Left colon (tissue), 2 donors: Measurements from ENCODE around the gene FUT7. TPM values are rescaled to one million over a fixed set of nuclear protein-coding genes. Genes with fewer than 3 reads are reported as not detected.
"Not testable (repeated sequence)": the region's sequence is repeated elsewhere in the genome, so short reads cannot be mapped to it uniquely, and the experiment has no call there.

Source experiments
- ATAC-seq: fragments of 200-7000 bp; cut with Tn5 transposase; one replicate; pipeline ENCODE4 v1.9.1; 2020; ENCODE audit warnings: mild to moderate bottlenecking, moderate library complexity
- DNase-seq, 2 donors: peaks; one replicate each; pipeline ENCODE4 v3.0.0-alpha.2; 2020
- intact Hi-C, 2 donors: fragments of 100-400 bp; cut with DNase I in 1 of 2; cut with micrococcal nuclease in 1 of 2; formaldehyde crosslinking; loops; one replicate each; pipeline versions ENCODE4 v1.11.2 to v1.14.0; 2022; cut with DNase I, micrococcal nuclease
- total RNA-seq, 2 donors: library from RNA; stranded (reverse); fragmentation: NEBNext Ultra II Directional; extraction: Animal tissue kit (Norgen Biotek cat#: 25700); gene quantifications; one replicate each; pipeline ENCODE4 v1.2.1, GENCODE V29; 2021
- donor health status: DM: no; HTN: no; CAD: no.
- donor health status: DM: yes; HTN: yes; CAD: no.

The FUT7 gene
- total RNA-seq, 2 donors from 2014 or later: not detected

DNA sequence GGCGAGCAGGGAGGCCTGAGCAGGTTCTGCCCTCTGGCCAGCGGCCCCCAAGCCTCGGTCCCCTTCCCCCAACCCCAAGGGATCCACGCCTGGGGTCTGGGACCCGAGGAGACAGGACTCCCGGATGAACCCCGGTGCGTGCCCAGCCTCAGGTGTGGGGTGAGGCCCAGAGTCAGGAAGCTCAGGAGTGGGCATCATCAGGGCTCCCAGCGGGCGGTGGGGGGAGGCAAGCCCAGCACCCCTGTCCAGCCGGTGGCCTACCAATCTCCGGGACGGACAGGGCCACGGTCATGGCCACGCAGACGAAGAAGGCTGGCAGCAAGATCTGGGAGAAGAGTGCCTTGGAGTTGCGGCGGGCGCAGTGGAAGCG is 18.3 kb downstream of the FUT7 start:
- no peak for DNase-seq
- intact Hi-C loops: no loop called here
- ATAC-seq: no peak

DNA sequence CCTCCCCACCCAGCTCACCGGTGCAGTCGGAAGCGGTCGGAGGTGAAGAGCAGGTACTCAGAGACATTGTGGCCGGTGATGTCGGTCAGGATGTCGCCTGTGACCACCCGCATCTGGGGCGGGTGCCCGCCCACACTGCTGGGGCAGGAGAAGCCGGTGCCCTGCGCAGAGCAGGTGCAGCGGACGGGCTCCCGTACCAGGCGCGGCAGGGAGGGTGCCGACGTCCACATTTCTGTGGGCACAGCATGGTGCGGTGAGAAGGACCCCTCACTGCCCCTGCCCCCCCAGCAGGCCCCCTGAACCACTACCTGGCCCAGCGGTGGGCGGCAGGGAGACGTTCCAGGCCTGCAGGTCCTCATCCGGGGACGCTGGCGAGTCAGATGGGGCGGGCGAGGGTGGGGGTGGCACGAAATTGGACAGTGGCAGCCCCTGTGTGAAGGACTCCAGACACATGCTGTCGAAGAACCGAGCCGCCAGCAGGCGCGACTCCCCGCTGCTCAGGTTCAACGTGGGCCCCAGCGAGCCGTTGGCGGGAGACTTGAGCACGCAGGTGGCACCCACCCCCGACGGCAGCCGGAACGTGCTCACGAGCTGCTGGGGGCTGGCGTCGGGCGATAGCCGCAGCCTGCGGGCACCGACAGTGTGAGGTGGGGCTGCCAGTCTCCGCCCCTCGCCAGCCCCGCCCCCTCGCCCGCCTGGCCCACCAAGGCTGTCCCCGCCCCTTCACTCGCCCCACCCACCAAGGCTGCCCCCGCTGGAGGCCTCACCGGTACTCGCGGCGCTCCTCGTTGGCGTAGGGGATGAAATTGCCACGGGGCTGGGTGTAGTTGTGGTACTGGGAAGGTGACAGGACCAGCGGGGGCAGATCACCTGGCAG is 19.0 kb downstream of the FUT7 start:
- no peak for DNase-seq
- intact Hi-C loops: no loop called here
- ATAC-seq: no peak

DNA sequence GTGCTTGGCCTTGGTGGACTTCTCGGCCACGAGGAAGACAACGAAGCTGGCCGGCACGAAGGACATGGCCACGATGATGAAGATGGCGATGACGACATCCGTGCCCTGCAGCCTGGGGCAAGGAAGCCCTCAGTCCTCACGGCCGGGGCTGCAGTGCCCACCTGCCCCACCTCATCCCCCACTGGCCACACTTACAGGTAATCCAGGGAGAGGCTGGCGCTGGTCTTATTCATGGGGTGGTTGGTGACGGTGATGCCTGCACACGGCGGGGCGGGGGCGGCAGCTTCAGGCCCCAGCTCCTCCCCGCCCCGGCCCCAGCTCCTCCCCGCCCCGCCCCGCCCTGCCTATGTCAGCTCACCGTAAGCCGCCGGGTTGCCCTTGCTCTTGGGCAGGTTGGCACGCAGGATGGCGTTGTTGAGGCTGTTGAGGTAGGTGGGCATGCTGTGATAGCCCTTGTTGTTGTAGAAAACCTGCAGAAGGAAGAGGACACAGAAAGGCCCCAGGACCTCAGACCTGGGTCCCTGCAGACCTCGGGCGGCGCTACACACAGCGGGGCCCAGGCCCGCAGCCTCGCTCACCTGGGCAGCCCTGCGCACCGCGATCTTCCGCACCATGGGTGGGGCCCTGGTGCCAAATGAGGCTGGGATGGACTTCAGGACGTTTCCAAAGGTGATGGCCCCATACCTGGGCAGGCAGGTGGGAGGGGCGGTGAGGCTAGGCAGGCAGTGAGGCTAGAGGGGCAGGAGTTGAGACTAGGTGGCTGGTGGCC is 19.8 kb downstream of the FUT7 start:
- intact Hi-C loops: no loop called here
- ATAC-seq (no peak), DNase-seq (no peak)

DNA sequence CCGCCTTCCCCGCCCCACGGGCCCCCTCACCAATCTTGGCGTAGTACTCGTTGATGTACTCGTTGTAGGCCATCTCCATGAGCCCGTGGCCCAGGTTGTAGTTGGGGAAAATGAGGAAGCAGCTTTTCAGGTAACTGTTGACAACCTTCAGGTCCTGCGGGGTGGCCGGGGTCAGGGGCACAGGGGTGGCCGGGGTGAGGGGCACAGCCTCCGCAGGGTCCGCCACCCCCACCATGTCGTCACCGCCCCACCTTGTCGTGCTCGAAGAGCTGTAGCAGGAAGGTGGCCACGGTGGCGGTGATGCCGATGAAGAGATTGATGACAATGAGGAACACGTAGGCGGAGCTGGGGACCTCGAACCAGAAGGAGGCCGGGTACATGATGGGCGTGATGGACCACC is 20.7 kb downstream of the FUT7 start:
- intact Hi-C loops: no loop called here
- no peak for DNase-seq
- no peak for ATAC-seq

DNA sequence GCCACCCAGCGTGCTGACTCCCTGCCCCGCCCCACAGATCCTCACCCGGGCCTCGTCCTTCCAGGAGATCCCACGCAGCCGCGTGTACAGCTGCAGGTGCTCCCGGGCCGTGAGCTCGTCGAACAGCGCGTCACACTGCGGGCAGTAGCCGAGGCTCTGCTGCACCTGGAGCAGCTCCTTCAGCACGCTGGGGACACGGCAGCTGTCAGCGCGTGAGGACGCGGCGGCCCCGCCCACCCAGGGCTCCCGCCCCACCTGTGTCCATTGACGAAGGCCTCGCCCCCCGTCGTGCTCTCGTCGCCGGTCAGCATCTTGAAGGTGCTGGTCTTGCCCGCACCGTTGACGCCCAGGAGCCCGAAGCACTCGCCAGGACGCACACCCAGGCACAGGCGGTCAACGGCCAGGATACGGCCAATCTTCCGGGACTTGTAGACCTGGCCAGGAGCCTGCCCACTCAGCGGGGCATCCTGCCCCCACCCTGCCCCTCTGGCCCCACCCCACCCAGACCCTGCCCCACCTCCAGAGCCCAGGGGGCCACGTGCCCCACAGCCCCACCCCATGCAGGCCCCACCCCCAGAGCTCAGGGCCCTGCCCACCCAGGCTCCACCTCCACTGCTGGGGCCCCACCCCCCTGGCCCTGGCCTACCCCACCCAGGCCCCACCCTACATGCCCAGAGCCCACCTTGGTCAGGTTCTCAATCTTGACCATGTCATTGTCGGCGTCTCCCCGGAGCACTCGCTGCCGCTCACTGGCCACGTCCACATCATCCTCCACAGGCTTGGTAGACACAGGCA is 21.8 kb downstream of the FUT7 start:
- intact Hi-C loops: no loop called here
- no peak for ATAC-seq
- DNase-seq: no peak

DNA sequence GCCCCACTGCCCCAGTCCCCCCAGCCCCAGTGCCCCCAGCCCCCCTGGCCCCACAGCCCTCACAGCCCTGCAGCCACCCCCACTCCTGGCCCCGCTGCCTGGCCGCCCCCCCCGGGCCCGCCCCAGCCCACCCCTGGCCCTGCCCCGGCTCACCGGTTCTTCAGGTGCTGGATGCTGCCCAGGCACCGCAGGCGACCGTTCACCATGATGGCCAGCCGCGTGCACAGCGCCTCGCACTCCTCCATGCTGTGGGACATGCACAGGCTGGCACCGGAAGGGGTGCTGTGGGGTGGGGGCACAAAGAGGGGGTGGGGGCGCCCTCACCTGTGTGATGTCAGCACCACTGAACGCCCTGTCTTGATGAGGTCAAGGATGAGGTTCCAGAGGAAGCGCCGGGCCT is 22.7 kb downstream of the FUT7 start:
- no peak for ATAC-seq
- intact Hi-C loops: no loop called here
- no peak for DNase-seq

DNA sequence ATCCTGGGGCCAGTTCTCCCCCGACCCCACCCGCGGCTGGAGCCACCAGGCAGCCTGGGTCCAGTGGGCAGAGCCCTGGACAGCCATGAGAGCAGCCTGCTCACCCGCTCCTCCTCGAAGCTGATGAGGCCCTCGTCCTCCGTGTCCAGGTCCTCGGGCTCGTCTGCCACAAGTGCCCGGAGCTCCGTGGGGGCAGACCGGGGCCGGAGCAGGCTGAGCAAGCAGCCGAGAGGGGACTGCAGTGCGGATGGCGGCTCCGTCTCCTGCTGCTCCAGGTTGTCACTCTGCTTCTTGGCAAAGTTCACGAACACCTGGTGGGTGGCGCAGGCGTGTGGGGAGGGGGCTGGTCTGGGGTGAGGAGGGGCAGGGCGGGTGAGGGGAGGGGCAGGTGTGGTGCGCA is 23.6 kb downstream of the FUT7 start:
- no peak for DNase-seq
- intact Hi-C loops: no loop called here
- ATAC-seq: no peak

DNA sequence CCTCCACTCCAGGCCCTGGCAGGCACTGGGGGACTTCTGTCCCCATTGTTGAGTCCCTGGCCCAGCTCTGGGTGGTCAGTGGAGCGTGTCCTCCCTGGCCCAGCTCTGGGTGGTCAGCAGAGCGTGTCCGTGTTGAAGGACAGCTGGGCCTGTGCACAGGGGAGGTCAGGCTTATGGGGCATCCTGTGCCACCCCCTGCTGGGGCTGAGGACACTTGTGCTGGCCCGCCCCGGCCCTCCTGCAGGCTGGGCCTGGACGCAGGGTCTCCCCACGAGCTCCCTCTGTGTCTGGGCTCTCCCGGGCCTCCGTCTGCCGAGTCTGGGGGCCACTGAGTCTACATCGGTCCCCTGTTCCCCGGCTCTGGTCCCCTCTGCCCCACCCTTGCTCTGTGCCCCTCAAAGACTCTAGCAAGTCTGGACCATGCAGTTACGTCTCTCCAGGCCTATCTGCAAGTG is 24.0 kb downstream of the FUT7 start:
- ATAC-seq (no peak), DNase-seq (no peak)
- intact Hi-C loops: no loop called here

DNA sequence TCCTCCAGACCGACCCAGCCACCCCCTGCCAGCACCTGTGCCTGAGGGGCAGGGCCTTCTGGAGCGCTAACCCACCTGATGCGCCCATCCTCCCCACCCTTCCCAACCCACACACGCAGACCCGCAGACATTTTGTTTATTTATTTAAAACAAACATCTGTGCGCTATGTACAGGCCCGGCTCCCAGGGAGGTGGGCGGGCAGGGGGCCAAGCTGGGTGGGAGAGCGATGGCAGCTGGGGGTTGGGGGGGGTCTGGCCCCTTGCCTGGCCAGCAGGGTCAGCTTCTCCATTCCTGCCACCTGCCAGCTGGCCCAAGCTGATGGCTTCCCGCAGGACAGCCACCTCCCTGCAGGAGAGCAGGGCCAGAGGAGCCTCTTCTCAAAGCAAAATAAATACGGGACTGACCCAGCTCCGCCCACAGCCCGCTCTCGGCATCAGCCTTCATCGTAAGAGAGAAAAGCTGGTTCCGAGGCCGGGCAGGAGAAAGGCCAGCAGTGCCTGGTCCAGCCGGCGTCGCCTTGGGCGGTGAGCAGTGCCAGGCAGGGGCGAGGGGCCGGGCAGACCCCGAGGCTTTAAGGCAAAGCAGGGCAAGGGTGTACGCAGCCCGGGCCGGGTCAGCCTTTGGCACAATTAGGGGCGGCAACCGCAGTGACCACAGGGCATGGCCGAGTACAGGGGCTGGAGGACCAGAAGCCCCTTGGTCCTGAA is 24.6 kb downstream of the FUT7 start:
- DNase-seq: no peak
- ATAC-seq: no peak
- intact Hi-C loops: no loop called here

DNA sequence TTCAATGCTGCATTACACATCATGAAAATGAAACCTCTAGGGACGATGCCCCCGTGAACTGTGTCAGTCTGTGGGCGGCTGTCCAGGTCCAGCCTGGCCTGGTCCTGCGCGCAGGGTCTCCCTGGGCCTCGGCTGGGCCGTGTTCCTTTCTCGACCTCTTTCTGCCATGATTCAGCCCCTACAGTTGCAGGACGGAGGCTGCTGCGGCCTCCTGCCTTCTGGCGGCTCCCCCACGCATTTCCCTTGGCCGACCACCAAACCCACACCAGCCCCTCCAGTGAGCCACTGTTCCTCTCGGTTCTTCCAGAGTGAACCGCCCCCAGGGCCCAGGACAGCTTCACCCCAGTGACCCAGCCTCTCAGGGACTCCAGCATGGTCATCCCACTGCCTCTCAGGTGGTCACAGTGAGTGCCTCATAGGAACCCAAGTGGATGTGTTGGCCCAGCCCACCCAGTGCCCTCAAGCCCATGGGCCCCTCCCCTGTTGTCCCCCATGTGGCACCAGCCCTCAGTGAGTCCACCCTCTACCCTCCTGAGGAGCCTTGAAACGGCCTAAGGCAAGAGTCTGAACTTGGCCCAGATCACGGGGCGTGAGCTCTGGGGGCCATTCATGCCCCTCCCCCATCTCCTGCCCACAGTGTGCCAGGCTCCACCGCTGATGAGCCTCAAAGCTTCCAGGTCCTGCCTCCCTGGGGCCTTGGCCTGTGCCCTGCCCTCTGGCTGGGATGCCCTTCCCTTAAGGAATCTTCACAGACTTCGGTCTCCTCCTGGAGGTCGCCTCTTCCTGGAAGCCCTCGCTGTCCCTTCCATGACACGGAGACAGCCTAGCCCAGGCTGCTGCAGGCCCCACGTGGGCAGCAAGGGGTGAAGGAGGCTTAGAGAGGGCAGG is 25.5 kb downstream of the FUT7 start:
- ATAC-seq (peak; percentile 14), DNase-seq (no peak)
- intact Hi-C loops: no loop called here

DNA sequence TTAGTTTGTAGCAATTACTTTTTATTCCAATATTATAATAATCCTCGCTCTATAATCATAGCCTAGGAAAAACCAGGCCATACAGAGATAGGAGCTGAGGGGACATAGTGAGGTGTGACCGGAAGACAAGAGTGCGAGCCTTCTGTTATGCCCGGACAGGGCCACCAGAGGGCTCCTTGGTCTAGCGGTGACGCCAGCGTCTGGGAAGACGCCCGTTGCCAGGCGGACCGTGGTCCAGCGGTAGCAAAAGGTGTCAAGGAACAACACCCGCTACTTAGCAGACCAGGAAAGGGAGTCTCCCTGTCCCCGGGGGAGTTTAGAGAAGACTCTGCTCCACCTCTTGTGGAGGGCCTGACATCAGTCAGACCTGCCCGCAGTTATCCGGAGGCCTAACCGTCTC is 27.6 kb downstream of the FUT7 start:
- intact Hi-C loops, ATAC-seq: not testable (repeated sequence)
- DNase-seq: peak in 1 of 2 donors; percentile 47

DNA sequence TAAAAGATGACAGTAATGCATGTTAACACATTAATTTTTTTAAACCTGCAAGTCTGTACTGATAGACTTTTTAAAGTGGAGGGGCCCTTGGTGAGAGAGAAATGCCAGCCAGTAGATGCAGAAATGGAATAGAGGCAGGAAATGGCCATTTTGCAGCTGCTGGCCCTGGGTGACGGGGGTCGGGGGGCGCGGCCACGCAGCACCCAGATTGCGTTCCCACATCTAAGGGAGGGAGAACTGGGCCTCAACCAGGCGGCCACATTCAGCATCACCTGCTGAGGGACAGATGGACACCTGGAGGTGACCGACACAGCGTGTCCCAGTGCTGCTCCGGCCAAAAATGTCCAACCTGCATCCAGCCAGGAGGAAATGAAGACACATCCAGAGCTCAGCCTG is 29.2 kb downstream of the FUT7 start:
- no peak for DNase-seq
- intact Hi-C loops: no loop called here
- ATAC-seq: no peak

DNA sequence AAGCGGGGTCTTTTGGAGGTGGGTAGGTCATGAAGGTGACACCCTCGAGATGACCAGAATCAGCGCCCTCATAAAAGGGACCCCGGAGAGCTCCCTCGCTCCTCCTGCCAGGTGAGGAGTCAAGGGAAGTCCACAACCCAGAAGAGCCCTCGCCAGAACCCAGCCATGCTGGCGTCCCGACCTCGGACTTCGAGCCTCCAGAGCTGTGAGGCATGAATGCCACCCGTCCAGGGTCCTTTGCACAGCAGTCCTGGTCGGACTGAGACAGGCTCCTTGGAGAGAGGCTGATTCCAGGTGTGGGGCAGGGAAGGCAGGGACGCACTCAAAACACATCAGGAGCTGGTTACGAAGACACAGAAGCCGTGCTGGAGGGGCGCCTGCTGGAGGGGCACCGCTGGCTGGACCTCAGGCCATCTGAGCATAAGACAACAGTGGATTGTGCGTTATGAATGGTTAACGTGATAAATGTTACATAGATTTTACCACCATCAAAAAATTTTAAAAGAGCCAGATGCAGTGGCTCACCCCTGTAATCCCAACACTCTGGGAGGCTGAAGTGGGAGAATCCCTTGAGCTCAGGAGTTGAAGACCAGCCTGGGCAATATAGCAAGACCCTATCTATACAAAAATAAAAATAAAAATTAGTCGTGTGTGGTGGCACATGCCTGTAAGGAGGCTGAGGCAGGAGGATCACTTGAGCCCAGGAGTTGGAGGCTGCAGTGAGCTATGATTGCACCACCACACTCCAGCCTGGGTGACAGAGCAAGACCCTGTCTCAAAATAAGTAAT is 29.8 kb downstream of the FUT7 start:
- ATAC-seq (no peak), DNase-seq (no peak)
- intact Hi-C loops: no loop called here

DNA sequence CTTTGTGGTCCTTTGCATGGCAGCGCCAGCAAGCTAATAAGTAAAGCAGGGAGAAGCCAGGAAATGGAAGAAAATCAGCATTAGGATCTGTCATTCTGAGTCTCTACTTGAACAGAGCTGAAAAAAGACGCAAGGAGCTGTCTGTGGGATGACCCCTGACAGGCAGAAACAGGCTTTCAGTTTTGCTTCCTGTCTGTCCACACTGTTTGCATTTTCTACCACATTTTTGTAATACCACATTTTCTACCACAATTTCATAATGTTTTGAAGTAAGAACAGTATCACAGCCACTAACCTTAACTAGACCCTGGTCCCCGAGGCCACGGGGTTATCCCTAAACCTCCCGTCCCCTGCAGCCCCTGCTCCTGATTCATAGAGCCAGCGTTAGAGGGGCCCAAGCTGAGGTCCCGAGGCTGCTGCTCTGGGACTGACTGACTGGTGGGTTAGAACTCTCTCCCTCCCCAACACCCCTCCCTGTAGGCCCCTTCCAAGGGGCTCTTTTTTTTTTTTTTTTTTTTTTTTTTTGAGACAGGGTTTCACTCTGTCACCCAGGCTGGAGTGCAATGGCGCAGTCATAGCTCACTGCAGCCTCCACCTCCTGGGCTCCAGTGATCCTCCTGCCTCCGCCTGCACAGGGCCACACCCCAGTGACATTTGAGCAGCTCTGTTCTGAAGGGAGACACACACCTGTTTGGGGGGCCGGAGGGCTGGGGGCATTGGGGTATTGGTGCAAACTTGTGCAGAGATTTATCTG is 31.5 kb downstream of the FUT7 start:
- DNase-seq: no peak
- ATAC-seq: no peak

DNA sequence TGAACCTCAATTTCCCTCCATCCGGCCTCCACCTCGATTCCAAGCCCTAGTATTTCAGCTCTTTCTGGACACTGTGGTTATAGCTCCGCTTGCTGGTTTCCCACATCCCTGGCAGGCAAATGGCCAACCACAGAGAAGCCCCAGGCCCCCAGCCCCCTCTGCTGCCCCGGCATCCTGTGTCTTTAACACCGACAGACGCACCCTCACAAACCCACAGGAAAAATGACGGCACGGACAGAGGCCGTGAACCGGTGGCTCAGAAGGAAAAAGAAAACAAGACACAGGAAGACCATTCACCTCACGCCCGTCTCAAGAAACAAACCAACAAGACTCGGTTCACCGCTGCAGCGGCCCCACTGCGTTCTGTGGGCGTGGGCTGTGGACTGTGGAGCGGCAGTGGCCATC is 34.1 kb downstream of the FUT7 start:
- intact Hi-C loops: no loop called here
- DNase-seq: peak in 1 of 2 donors; percentile 40
- no peak for ATAC-seq

More for the DNA sequence above, 31.5 kb downstream of the FUT7 start:
- intact Hi-C loops: no loop called here

DNA sequence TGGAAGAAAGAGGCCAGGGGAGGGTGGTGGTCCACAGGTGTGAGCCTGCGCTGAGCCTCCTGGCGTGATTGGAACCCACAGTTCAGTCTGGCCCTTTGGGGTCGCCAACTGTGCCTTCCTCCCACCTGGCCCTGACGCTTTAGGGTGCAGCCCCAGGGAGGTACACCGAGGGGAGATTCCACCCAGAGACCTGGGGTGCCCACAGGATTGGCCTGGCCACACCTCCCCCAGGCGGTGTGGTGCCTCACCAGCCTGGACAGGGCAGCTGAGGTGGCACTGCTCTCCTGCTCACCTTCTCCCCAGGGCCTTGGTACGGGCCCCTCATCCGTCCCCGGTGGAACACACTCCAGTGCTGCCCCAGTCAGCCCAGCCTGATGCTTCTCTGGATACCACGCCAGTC is 34.5 kb downstream of the FUT7 start:
- no peak for DNase-seq
- intact Hi-C loops: no loop called here
- no peak for ATAC-seq
